B cell (primary cell): ENCODE results near the gene TANC2. TPM values are rescaled to one million over a fixed set of nuclear protein-coding genes. Genes with fewer than 3 reads are reported as not detected.

Experiments used
- ATAC-seq: fragments of 200-7000 bp; cut with Tn5 transposase; one replicate; pipeline ENCODE4 v1.10.0; 2021; ENCODE audit warnings: low read depth, mild to moderate bottlenecking, moderate number of reproducible peaks, moderate library complexity
- CTCF ChIA-PET: fragments of 350-600 bp; sonication (Branson Sonifier 250); formaldehyde crosslinking; loops from one replicate; lab custom pipeline; 2021; ENCODE audit warnings: antibody characterized with exemption, inconsistent platforms; lab: Charles Lee
- POLR2A ChIA-PET: fragments of 350-600 bp; sonication (Branson Sonifier 250); formaldehyde crosslinking; loops from one replicate; lab custom pipeline; 2021; ENCODE audit warnings: antibody characterized with exemption; lab: Charles Lee
- DNase-seq: peaks from one replicate; pipeline ENCODE4 v3.0.0; 2013
- H2AFZ ChIP-seq: 2 replicates; pipeline ENCODE4 v1.6.1; 2012; ENCODE audit warnings: mild to moderate bottlenecking, low read depth, low read length; ENCODE audit not compliant: insufficient read depth, poor library complexity, severe bottlenecking
- H3K27ac ChIP-seq, 2 donors: 1 replicate in 1 of 2; 2 replicates in 1 of 2; pipeline ENCODE4 v1.5.1; 2012 to 2013; ENCODE audit warnings: low read length in 2 of 2, mild to moderate bottlenecking in 2 of 2, moderate library complexity in 1 of 2
- H3K27me3 ChIP-seq, 4 experiments: fragments of 200-600 bp in 1 of 4; sonication (generic) in 1 of 4; replicated peaks in 1 of 4; 1 replicate in 2 of 4; 2 replicates in 2 of 4; pipeline versions ENCODE4 v1.6.1 to v1.7.0; 2013 to 2016; ENCODE audit warnings: low read length in 3 of 4, mild to moderate bottlenecking in 2 of 4, mixed read lengths in 1 of 4, moderate library complexity in 1 of 4; ENCODE audit not compliant: insufficient read depth in 4 of 4, control insufficient read depth in 3 of 4; ENCODE audit errors: control extremely low read depth in 1 of 4
- H3K36me3 ChIP-seq, 2 experiments: replicated peaks in 1 of 2; 1 replicate in 1 of 2; 2 replicates in 1 of 2; pipeline versions ENCODE4 v1.6.1 to v1.7.1; 2013; ENCODE audit warnings: low read length in 1 of 2; ENCODE audit not compliant: insufficient read depth in 2 of 2, control insufficient read depth in 1 of 2; ENCODE audit errors: control extremely low read depth in 1 of 2, extremely low read depth in 1 of 2
- H3K4me1 ChIP-seq, 2 donors: fragments of 200-600 bp in 1 of 2; sonication (generic) in 1 of 2; 1 replicate in 1 of 2; 2 replicates in 1 of 2; pipeline versions ENCODE4 v1.5.1 to v1.6.1; 2013 to 2017; ENCODE audit warnings: low read length in 2 of 2; ENCODE audit not compliant: control insufficient read depth in 2 of 2, insufficient read depth in 2 of 2
- H3K4me2 ChIP-seq: replicated peaks from 2 replicates; pipeline ENCODE3; 2012; ENCODE audit warnings: mild to moderate bottlenecking, low read depth, low read length; ENCODE audit not compliant: poor library complexity, severe bottlenecking
- H3K4me3 ChIP-seq, 5 experiments: fragments of 200-600 bp in 1 of 5; sonication (generic) in 1 of 5; 1 replicate in 3 of 5; 2 replicates in 2 of 5; pipeline versions ENCODE4 v1.5.1 to v1.7.0; 2011 to 2016; ENCODE audit warnings: low read length in 4 of 5, mild to moderate bottlenecking in 4 of 5, low read depth in 2 of 5, control low read depth in 1 of 5, moderate library complexity in 1 of 5; ENCODE audit not compliant: insufficient read depth in 1 of 5; ENCODE audit errors: control extremely low read depth in 1 of 5, extremely low read depth in 1 of 5
- H3K79me2 ChIP-seq: fragments of 200-600 bp; sonication (generic); one replicate; pipeline ENCODE4 v1.6.0; 2016; ENCODE audit warnings: low read length; ENCODE audit not compliant: control insufficient read depth, insufficient read depth
- H3K9ac ChIP-seq: fragments of 200-600 bp; sonication (generic); 2 replicates; pipeline ENCODE4 v1.6.1; 2017; ENCODE audit warnings: mild to moderate bottlenecking, low read length, moderate library complexity
- H3K9me3 ChIP-seq, 3 donors: one replicate each; pipeline versions ENCODE4 v1.6.1 to v1.7.1; 2013; ENCODE audit warnings: low read length in 2 of 3; ENCODE audit not compliant: control insufficient read depth in 2 of 3, insufficient read depth in 1 of 3; ENCODE audit errors: control extremely low read depth in 1 of 3
- H4K20me1 ChIP-seq: 2 replicates; pipeline ENCODE4 v1.6.0; 2012; ENCODE audit warnings: mild to moderate bottlenecking, low read length; ENCODE audit not compliant: insufficient read depth, control insufficient read depth, poor library complexity, severe bottlenecking
- H3K27ac Mint-ChIP-seq: one replicate; pipeline ENCODE4 v1.8.0; 2021; ENCODE audit warnings: mixed read lengths
- H3K27me3 Mint-ChIP-seq: one replicate; pipeline ENCODE4 v1.8.0; 2021; ENCODE audit warnings: mixed read lengths
- H3K4me1 Mint-ChIP-seq: one replicate; pipeline ENCODE4 v1.8.0; 2021; ENCODE audit warnings: mixed read lengths
- H3K4me3 Mint-ChIP-seq: one replicate; pipeline ENCODE4 v1.8.0; 2021; ENCODE audit warnings: mixed read lengths
- H3K9me3 Mint-ChIP-seq: one replicate; pipeline ENCODE4 v1.8.0; 2022; ENCODE audit warnings: mixed read lengths; ENCODE audit not compliant: insufficient read depth
- EZH2 ChIP-seq: IDR thresholded peaks from 2 replicates; pipeline ENCODE4 v1.6.1; 2012; ENCODE audit warnings: borderline replicate concordance, low read depth, mild to moderate bottlenecking, moderate library complexity, low read length; ENCODE audit not compliant: insufficient read depth, poor library complexity, severe bottlenecking
- WGBS: methylation state at CpG from one replicate; pipeline ENCODE4 v1.1.5; 2013; ENCODE audit warnings: missing lambda C conversion rate; ENCODE audit not compliant: insufficient coverage; 5-methylcytosine and 5-hydroxymethylcytosine counted together
- intact Hi-C: fragments of 100-400 bp; cut with micrococcal nuclease; formaldehyde crosslinking; loops from one replicate; pipeline ENCODE4 v1.10.0; 2022
- polyA plus RNA-seq: library from polyadenylated mRNA; depleted of rRNA; stranded (reverse); fragments of >200 nt; gene quantifications from 2 replicates; pipeline ENCODE4 v1.2.3, GENCODE V29; 2012
- small RNA-seq: library from RNA; depleted of rRNA; stranded (forward); fragments of <200 nt; gene quantifications from one replicate; pipeline ENCODE3, GENCODE V24; 2012; ENCODE audit warnings: low replicate concordance, low read depth; ENCODE audit not compliant: insufficient read length
- total RNA-seq, 2 donors: library from RNA; stranded (reverse); fragments of 120-200 nt in 1 of 2; gene quantifications; 1 replicate in 1 of 2; 2 replicates in 1 of 2; pipeline versions ENCODE4 v1.2.3 to v1.2.4, GENCODE V29; 2013 to 2022
- TF ChIP-seq, protein P1 (sequence below): fragments of 200-600 bp; IDR thresholded peaks from one replicate; pipeline ENCODE4 v1.8.0; 2022; ENCODE audit warnings: antibody characterized with exemption, mild to moderate bottlenecking

Gene TANC2
- total and polyA plus RNA-seq, 2 donors (not counting 1 experiment from before 2014, with no cell fraction given) = 4.6 to 20.4 TPM

DNA sequence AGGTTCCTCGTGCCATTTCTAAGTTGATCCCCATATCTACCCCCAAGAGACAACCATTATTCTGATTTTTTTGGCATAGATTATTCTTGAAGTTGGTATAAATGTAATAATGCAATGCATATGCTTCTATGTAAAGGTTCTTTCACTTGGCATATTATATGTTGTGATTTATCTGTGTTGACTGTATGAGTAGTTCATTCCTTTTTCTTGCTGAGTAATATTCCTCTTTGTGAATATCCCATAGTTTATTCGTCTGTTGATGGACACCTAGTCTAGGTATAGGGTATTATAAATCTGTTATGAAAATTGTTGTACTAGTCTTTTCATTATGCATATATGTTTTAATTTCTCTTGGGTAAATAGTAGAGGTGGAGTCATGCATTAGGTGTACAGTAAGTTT, 36.6 kb downstream of the TANC2 start:
- DNase-seq (no peak), ATAC-seq (no peak)
- H3K27me3 Mint-ChIP-seq = no peaks in the 10 kb centered on the region
- no CpG with 5 or more reads among the region's 2 CpGs for WGBS
- H3K9ac ChIP-seq = no peak overlapping the region
- no peak overlapping the region for H3K4me2 ChIP-seq
- H3K79me2 ChIP-seq = no peaks in the 10 kb centered on the region
- no peak overlapping the region for H2AFZ ChIP-seq
- H4K20me1 ChIP-seq = no peaks in the 10 kb centered on the region
- no peaks in the 10 kb centered on the region for H3K9me3 Mint-ChIP-seq
- no peaks in the 10 kb centered on the region for H3K36me3 ChIP-seq
- ChIA-PET CTCF (no interaction called here), POLR2A (no interaction called here)
- no peaks in the 10 kb centered on the region for H3K9me3 ChIP-seq
- no peak overlapping the region for H3K4me3 Mint-ChIP-seq
- no peak overlapping the region for H3K27ac ChIP-seq
- H3K4me1 Mint-ChIP-seq = no peaks in the 10 kb centered on the region
- no peaks in the 10 kb centered on the region for H3K4me1 ChIP-seq
- H3K27me3 ChIP-seq = no peaks in the 10 kb centered on the region
- no peak overlapping the region for H3K27ac Mint-ChIP-seq
- TF ChIP-seq, protein P1, sequence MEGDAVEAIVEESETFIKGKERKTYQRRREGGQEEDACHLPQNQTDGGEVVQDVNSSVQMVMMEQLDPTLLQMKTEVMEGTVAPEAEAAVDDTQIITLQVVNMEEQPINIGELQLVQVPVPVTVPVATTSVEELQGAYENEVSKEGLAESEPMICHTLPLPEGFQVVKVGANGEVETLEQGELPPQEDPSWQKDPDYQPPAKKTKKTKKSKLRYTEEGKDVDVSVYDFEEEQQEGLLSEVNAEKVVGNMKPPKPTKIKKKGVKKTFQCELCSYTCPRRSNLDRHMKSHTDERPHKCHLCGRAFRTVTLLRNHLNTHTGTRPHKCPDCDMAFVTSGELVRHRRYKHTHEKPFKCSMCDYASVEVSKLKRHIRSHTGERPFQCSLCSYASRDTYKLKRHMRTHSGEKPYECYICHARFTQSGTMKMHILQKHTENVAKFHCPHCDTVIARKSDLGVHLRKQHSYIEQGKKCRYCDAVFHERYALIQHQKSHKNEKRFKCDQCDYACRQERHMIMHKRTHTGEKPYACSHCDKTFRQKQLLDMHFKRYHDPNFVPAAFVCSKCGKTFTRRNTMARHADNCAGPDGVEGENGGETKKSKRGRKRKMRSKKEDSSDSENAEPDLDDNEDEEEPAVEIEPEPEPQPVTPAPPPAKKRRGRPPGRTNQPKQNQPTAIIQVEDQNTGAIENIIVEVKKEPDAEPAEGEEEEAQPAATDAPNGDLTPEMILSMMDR = no peak
- no peak for TF ChIP-seq EZH2
- intact Hi-C loops = no loop called here
- H3K4me3 ChIP-seq = no peak overlapping the region

DNA sequence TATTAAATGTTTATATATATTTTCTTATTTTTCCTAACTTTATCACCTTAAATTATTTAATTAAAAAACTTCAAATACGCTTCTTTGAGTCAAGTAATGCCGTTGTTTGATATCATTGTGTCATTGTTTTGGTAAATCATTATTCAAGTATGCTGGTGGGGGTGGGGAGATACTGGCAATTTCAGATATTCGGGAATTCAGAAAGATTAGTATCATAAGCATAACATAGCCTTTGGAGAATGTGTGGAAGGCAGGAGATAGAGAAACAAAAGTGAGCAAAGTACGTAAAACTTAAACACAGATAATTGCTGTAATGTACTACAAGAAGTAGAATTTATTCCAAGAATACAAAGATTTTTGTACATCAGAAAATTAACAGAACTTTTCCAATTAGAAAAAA, 49.8 kb downstream of the TANC2 start:
- Histone ChIP-seq H3K9ac (no peak overlapping the region), H3K9me3 (no peaks in the 10 kb centered on the region), H3K4me3 (no peak overlapping the region), H3K4me1 (no peaks in the 10 kb centered on the region), H4K20me1 (no peaks in the 10 kb centered on the region), H3K4me2 (no peak overlapping the region), H3K27ac (no peak overlapping the region), H2AFZ (no peak overlapping the region), H3K27me3 (no peaks in the 10 kb centered on the region), H3K79me2 (no peaks in the 10 kb centered on the region), H3K36me3 (no peaks in the 10 kb centered on the region)
- Mint-ChIP-seq H3K27me3 (no peaks in the 10 kb centered on the region), H3K4me3 (no peak overlapping the region), H3K4me1 (no peaks in the 10 kb centered on the region), H3K9me3 (peaks cover 4% of the 10 kb centered on the region), H3K27ac (no peak overlapping the region)
- no CpG with 5 or more reads among the region's 4 CpGs for WGBS
- DNase-seq (no peak), ATAC-seq (no peak)
- ChIA-PET CTCF (no interaction called here), POLR2A (interaction anchor here (0.7 kb wide), 1 partner anchor 314 kb away, joined by 4 read pairs; no protein-coding TSS in a partner anchor)
- TF ChIP-seq, protein P1 = no peak
- no peak for TF ChIP-seq EZH2
- intact Hi-C loops = no loop called here

Small RNA genes within 50 kb of the gene (small RNA-seq; reads per million reads assigned to genes)
- not detected for gene MIR633

Other genes with a start within 250 kb of the TANC2 start
- not detected in 2 replicates for gene MARCHF10, start 157.9 kb upstream of the TANC2 start, total RNA-seq
- gene MARCHF10, start 157.9 kb upstream of the TANC2 start, polyA plus RNA-seq = 0.24 and 0.53 TPM in 2 replicates